GF-D8 (cell line): Measurements from ENCODE around the gene HIPK1.

Experiments used
- DNase-seq: peaks from one replicate; lab custom pipeline; 2025; lab: John Stamatoyannopoulos, UW

Gene HIPK1

GRCh38 chr1:113928941-113929749, at the start of gene HIPK1:
Gene HIPK1 (plus strand): TSS chr1:113929324.
- peak; percentile 73 for DNase-seq

GRCh38 chr1:113879739-113880038, 49.4 kb upstream of the HIPK1 start:
- DNase-seq, result no peak

- no peak for DNase-seq
Measured at GRCh38 chr1:113881661-113882060, 47.5 kb upstream of the HIPK1 start.

- DNase-seq, result no peak
Measured at GRCh38 chr1:113886417-113887401, 42.4 kb upstream of the HIPK1 start.

- DNase-seq, result no peak
Measured at GRCh38 chr1:113887402-113888175, 41.5 kb upstream of the HIPK1 start, which contains the start of gene BCL2L15. Gene BCL2L15 (minus strand): TSS chr1:113887581. CDS start chr1:113887375, 206 bp downstream.

GRCh38 chr1:113890816-113891215, 38.3 kb upstream of the HIPK1 start:
- no peak for DNase-seq

GRCh38 chr1:113891631-113892220, 37.4 kb upstream of the HIPK1 start:
- DNase-seq, result no peak

- no peak for DNase-seq
Measured at GRCh38 chr1:113893267-113893666, 35.9 kb upstream of the HIPK1 start.

- DNase-seq, result no peak
Measured at GRCh38 chr1:113895098-113895497, 34.0 kb upstream of the HIPK1 start.

GRCh38 chr1:113895961-113896360, 33.2 kb upstream of the HIPK1 start:
- no peak for DNase-seq

- DNase-seq, result peak; percentile 41
Measured at GRCh38 chr1:113898241-113898814, 30.8 kb upstream of the HIPK1 start.

GRCh38 chr1:113899111-113899510, 30.0 kb upstream of the HIPK1 start:
- DNase-seq, result no peak

- no peak for DNase-seq
Measured at GRCh38 chr1:113901191-113901590, 27.9 kb upstream of the HIPK1 start.

- peak; percentile 50 for DNase-seq
Measured at GRCh38 chr1:113903501-113904292, 25.4 kb upstream of the HIPK1 start.

- no peak for DNase-seq
Measured at GRCh38 chr1:113904293-113904673, 24.8 kb upstream of the HIPK1 start.

GRCh38 chr1:113904674-113905434, 24.3 kb upstream of the HIPK1 start, which contains the start of the genes AP4B1 and DCLRE1B:
Gene AP4B1 (minus strand): TSS chr1:113904799. CDS start chr1:113904717, 82 bp downstream.
Gene DCLRE1B (plus strand): TSS chr1:113905326. CDS start chr1:113905587, 261 bp downstream.
- peak; percentile 99 for DNase-seq

GRCh38 chr1:113905435-113905861, 23.7 kb upstream of the HIPK1 start:
- no peak for DNase-seq

GRCh38 chr1:113912594-113913311, 16.4 kb upstream of the HIPK1 start:
- DNase-seq, result no peak

- no peak for DNase-seq
Measured at GRCh38 chr1:113913312-113913668, 15.8 kb upstream of the HIPK1 start.
